ENCODE measurements around the gene D2HGDH.

The D2HGDH gene

DNA sequence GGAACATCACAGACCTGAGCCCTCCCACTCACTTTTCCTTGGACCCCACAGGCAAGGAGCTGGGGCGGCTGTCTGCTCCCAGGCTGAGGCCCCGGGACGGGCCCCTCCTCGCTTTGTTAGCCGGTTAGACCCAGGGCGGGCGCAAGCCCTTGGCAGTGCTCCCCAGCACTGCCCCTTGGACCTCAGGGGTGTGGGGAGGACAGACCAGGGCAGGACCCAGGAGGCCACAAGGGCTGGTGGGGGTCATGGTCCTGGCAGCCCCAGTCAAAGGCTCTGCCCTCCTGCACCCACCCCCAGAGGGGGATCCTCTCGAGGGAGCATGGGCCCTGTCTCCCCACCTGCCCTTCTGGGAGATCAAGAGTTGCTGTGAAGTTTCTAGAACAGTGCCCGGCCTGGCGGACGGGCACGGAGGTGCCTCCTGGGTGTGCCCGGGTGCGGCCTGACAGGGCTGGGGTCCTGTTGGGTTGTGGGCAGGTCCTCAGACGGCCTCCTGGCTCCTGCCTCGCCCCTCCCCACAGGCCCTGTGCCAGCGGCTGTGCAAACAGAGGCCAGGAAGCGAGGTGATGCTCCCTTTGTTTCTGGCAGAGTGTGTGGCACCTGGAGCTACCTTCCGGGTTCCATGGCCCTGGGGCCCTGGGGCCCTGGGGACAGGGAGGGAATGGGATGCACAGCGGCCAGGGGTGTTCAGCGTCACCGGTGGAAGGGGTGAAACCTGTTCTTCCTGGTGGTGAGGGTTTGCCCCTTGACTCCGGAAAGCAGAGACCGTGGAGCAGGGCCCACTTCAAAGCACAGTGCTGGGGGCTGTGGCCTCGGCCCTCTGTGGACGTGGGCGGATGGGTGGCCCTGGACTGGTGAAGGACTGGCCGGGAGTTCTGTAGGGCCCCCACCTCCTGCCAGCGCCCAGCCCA lies 39.3 kb downstream of the D2HGDH start:
- H3K27ac ChIP-seq, result no peak overlapping the region
- H3K27me3 ChIP-seq (replicated peaks), result no peaks in the 10 kb centered on the region
- H3K4me3 ChIP-seq (ENCODE audit: low read depth, low read length), result no peak overlapping the region
- no peaks in the 10 kb centered on the region for H3K36me3 ChIP-seq (replicated peaks)
- TF ChIP-seq, protein P1, sequence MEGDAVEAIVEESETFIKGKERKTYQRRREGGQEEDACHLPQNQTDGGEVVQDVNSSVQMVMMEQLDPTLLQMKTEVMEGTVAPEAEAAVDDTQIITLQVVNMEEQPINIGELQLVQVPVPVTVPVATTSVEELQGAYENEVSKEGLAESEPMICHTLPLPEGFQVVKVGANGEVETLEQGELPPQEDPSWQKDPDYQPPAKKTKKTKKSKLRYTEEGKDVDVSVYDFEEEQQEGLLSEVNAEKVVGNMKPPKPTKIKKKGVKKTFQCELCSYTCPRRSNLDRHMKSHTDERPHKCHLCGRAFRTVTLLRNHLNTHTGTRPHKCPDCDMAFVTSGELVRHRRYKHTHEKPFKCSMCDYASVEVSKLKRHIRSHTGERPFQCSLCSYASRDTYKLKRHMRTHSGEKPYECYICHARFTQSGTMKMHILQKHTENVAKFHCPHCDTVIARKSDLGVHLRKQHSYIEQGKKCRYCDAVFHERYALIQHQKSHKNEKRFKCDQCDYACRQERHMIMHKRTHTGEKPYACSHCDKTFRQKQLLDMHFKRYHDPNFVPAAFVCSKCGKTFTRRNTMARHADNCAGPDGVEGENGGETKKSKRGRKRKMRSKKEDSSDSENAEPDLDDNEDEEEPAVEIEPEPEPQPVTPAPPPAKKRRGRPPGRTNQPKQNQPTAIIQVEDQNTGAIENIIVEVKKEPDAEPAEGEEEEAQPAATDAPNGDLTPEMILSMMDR (IDR thresholded peaks at IDR 0.05; ENCODE audit: low read depth, low read length, missing control alignments), result no peak
- in situ Hi-C loops (cut with HindIII; ENCODE audit: low pct_ligation_motif_present, low sequenced_read_pairs), result no loop called here
- no peak for DNase-seq

DNA sequence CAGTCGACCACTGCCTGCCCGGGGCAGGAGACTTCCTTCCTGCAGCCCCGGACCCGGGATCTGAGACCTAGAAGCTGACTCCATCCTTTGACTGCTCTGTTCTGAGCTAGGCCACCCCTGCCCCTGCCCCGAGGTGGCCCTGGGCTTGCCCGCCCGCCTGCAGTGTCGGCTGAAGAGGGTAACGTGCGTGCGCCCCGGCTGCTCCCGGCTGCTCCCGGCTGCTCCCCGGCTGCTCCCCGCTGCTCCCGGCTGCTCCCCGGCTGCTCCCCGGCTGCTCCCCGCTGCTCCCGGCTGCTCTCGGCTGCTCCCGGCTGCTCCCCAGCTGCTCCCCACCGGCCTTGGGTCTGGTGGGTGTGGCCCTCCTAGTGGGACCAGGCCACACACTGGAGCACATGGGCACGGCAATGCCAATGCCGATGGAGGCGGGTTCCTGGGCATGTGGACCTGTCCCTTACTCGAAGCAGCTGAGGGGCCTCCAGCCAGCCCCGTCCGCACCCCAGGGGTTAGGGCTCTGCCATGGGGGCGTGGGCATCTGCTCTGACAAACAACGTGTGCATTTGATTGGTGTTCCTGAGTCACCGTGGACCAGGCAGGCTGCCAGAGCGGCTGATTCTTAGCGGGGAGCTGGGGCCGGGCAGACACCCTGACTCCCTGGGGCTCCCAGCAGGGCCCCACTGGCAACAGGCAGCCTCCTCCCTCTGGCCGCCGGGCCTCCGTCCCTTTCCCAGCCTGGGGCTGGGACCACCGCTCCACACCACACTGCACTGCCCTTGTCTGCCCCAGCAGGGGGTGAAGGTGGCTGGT lies 40.2 kb downstream of the D2HGDH start:
- TF ChIP-seq, protein P1 (IDR thresholded peaks at IDR 0.05; ENCODE audit: low read depth, low read length, missing control alignments), result no peak
- Histone ChIP-seq H3K4me3 (ENCODE audit: low read depth, low read length) (no peak overlapping the region), H3K27me3 (replicated peaks) (no peaks in the 10 kb centered on the region), H3K36me3 (replicated peaks) (no peaks in the 10 kb centered on the region), H3K27ac (no peak overlapping the region)
- peak; percentile 73 for DNase-seq
- in situ Hi-C loops (cut with HindIII; ENCODE audit: low pct_ligation_motif_present, low sequenced_read_pairs), result no loop called here

DNA sequence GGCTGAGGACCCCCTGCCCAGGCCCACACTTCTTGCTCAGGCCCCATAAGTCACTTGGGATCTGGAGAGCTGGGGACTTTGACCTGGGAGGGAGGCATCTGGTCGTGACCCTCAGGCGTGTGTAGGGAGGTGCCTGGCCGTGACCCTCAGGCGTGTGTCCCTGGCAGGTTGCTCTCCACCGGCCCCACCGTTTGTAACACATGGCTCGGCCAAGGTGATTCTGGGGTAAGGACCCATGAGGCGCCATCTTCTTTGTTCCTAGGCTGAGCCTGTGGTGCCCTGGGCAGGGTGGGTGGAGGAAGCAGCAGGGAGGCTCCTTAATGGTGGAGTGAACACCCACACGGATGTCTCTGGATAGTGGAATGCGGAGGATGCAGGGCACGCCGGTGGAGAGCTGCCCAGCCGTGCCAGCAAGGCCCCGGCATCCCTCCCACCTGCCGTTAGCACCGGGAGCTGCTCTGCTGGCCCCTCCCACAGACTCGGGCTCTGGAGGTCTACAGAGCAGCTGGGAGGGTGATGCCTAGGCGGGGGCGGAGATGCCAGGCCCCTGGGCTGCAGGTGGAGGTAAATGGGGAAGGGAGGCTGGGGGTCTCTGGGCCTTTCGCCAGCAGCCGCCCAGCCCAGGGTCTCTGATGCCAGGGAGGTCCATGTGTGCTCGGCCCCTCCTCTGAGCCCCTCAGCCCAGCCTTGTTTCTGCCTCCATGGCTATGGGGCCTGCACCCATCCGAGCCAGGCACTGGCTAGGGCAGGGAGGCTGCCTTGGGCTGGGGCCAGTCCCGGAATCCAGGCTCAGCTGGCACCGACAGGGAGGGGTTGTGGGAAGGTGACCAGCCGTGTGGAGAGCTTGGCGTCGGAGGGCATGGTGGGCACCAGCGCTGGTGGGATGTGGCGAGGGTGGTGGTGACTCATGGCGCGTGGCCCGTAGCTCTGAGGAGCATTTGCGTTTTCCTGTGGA lies 41.1 kb downstream of the D2HGDH start:
- Histone ChIP-seq H3K27ac (no peak overlapping the region), H3K4me3 (ENCODE audit: low read depth, low read length) (no peak overlapping the region), H3K36me3 (replicated peaks) (no peaks in the 10 kb centered on the region), H3K27me3 (replicated peaks) (no peaks in the 10 kb centered on the region)
- no peak for DNase-seq
- TF ChIP-seq, protein P1 (IDR thresholded peaks at IDR 0.05; ENCODE audit: low read depth, low read length, missing control alignments), result no peak
- in situ Hi-C loops (cut with HindIII; ENCODE audit: low pct_ligation_motif_present, low sequenced_read_pairs), result no loop called here

DNA sequence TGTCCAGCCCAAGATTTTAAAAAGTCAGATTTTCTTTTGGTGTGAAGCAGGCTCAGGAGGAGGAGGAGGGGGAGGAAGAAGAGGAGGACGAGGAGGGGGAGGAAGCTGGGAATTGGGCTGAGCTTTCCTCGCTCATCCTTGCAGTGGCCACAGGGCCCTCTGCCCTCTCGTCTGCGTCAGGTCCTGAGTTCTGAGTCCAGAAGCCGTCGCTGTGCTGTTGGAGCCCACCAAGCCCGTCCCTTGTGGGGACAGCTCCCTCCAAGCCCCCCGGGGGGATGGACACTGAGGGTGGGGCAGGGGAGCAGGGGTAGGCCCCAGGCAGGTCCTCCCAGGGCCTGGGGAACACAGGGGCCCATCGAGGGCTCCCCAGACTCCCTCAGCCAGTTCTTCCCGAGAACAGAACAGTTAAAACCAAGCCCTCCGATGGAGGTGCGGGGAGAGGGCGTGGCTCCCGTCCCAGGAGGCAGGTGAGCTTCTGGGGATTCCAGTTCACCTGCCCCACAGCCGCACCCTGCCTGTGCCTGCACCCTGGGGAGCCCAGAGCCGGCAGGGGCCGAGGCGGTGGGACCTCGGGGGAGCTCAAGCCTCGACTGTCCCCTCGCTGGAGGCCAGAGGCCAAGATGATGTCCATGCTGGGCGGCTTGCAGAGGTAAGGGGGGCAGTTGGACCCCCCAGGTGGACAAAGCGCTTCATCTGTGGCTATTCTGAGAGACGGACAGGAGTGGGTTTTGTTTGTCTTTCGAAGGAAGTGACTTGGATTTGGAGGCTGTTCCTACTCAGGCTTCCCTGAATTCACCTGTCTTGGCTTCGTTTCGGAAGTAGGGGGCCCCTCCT lies 42.1 kb downstream of the D2HGDH start, which contains the start of gene GAL3ST2:
Gene GAL3ST2 (plus strand): TSS at position 487 of the 834 bp plus-strand sequence. CDS start 134 bp downstream, at position 621.
- TF ChIP-seq, protein P1 (IDR thresholded peaks at IDR 0.05; ENCODE audit: low read depth, low read length, missing control alignments), result no peak
- DNase-seq, result no peak
- in situ Hi-C loops (cut with HindIII; ENCODE audit: low pct_ligation_motif_present, low sequenced_read_pairs), result no loop called here
- no peaks in the 10 kb centered on the region for H3K27me3 ChIP-seq (replicated peaks)
- H3K4me3 ChIP-seq (ENCODE audit: low read depth, low read length), result no peak within 1 kb of the TSS
- no peak within 1 kb of the TSS for H3K27ac ChIP-seq
- H3K36me3 ChIP-seq (replicated peaks), result no peaks in the 10 kb centered on the region

Measured in brain microvascular endothelial cell (primary cell).